ENCODE measurements around the gene SYNJ2. TPM values are rescaled to one million over a fixed set of nuclear protein-coding genes. Genes with fewer than 3 reads are reported as not detected.

The SYNJ2 gene
- total RNA-seq, 4 donors from 2014 or later = 6.6 to 15.6 (median 9.8) TPM

- no peaks in the 10 kb centered on the region for H3K9me3 ChIP-seq
- no peak overlapping the region for H3K27ac ChIP-seq
- peaks cover 16 to 43% (median 18%) of the 10 kb centered on the region in 3 donors for H3K4me1 ChIP-seq
- no peaks in the 10 kb centered on the region for H3K36me3 ChIP-seq
- WGBS, 2 donors = 89 to 92% methylated on average over 5 to 7 of the region's 7 CpGs
- no peak for TF ChIP-seq POLR2A (IDR thresholded peaks at IDR 0.05)
- no peak for TF ChIP-seq CTCF (IDR thresholded peaks at IDR 0.05)
- H3K27me3 ChIP-seq = no peaks in the 10 kb centered on the region
- no peak for DNase-seq
- intact Hi-C loops (cut with DNase I) = no loop called here
- no peak overlapping the region for H3K4me3 ChIP-seq
These were observed 12.6 kb downstream of the SYNJ2 start for GRCh38 chr6:157994125-157994795.

- intact Hi-C loops (cut with DNase I) = no loop called here
- no peaks in the 10 kb centered on the region for H3K36me3 ChIP-seq
- peaks cover 4 to 43% (median 9%) of the 10 kb centered on the region in 3 donors for H3K4me1 ChIP-seq
- H3K27me3 ChIP-seq = no peaks in the 10 kb centered on the region
- TF ChIP-seq POLR2A (IDR thresholded peaks at IDR 0.05) (no peak), CTCF (IDR thresholded peaks at IDR 0.05) (no peak)
- DNase-seq = no peak
- no peak overlapping the region for H3K27ac ChIP-seq
- 95 to 98% methylated on average over 12 of the region's 12 CpGs for WGBS, 2 donors
- H3K4me3 ChIP-seq = no peak overlapping the region
- H3K9me3 ChIP-seq = no peaks in the 10 kb centered on the region
These were observed 13.8 kb downstream of the SYNJ2 start for GRCh38 chr6:157995458-157995857.

- no peak for DNase-seq
- Histone ChIP-seq H3K27ac (no peak overlapping the region), H3K36me3 (no peaks in the 10 kb centered on the region), H3K9me3 (no peaks in the 10 kb centered on the region), H3K27me3 (no peaks in the 10 kb centered on the region), H3K4me1 (peaks cover 0 to 42% (median 7%) of the 10 kb centered on the region in 3 donors), H3K4me3 (no peak overlapping the region)
- intact Hi-C loops (cut with DNase I) = no loop called here
- TF ChIP-seq CTCF (IDR thresholded peaks at IDR 0.05) (no peak), POLR2A (IDR thresholded peaks at IDR 0.05) (no peak)
- WGBS, 2 donors = 81 to 94% methylated on average over 7 of the region's 7 CpGs
These were observed 14.6 kb downstream of the SYNJ2 start for GRCh38 chr6:157996201-157996712.

GRCh38 chr6:157996918-157997702 is 15.4 kb downstream of the SYNJ2 start:
- no peak for TF ChIP-seq POLR2A (IDR thresholded peaks at IDR 0.05)
- no peak for TF ChIP-seq CTCF (IDR thresholded peaks at IDR 0.05)
- Histone ChIP-seq H3K4me1 (peaks cover under 1 to 48% (median 10%) of the 10 kb centered on the region in 3 donors), H3K9me3 (no peaks in the 10 kb centered on the region), H3K4me3 (no peak overlapping the region), H3K27ac (no peak overlapping the region), H3K36me3 (no peaks in the 10 kb centered on the region), H3K27me3 (no peaks in the 10 kb centered on the region)
- 92 to 95% methylated on average over 15 of the region's 15 CpGs for WGBS, 2 donors
- intact Hi-C loops (cut with DNase I) = no loop called here
- DNase-seq = no peak
